ENCODE measurements around the gene APH1B.

The APH1B gene

DNA sequence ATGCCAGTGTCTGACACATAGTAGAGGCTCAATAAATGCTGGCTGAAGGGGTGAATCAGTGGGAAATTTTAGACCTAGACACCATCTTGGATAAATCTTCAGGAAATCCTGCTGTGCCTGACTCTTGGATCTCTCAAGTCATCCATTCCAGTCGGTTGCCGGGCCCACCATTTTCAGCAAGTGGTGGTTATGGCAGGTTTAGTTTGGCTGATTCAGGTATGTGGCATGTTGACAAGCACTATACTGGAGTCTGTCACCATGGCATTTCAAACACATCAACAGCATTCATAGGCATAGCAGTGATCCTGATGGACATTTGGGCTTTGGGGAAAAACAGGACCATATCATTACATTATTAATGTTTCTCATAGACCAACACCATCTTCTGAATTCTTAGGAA, 25.7 kb upstream of the APH1B start:
- Histone ChIP-seq H3K4me3 (ENCODE audit: low read length) (no peak overlapping the region), H3K9me3 (ENCODE audit: control insufficient read depth, insufficient read depth, low read length) (no peaks in the 10 kb centered on the region), H3K4me1 (ENCODE audit: control insufficient read depth, insufficient read depth, low read length) (no peaks in the 10 kb centered on the region), H3K36me3 (ENCODE audit: control insufficient read depth, insufficient read depth, low read length) (no peaks in the 10 kb centered on the region), H3K27ac (ENCODE audit: low read length) (no peak overlapping the region), H3K27me3 (ENCODE audit: control insufficient read depth, insufficient read depth, low read length) (no peaks in the 10 kb centered on the region)
- WGBS (ENCODE audit: insufficient coverage, insufficient read length): no CpG with 5 or more reads among the region's 2 CpGs
- DNase-seq (ENCODE audit: low read depth, low spot score): no peak

DNA sequence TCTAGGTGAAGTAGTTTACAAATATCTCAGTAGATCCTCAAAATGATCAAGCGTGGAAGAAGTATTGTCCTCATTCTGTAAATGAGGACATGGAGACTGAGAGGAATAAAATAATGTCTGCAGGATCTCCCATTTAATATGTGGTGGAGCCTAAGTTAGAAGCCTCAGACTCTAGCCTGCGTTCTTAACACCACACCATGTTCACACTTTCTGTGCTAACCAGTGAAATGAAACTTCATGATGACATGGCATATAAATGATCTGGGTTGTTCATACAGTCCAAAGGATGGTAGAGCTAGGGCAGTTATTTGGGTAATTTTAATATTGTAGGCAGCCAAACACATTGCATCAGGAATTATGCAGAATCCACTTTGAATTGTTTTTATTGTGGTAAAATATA, 25.1 kb upstream of the APH1B start:
- DNase-seq (ENCODE audit: low read depth, low spot score): no peak
- Histone ChIP-seq H3K4me3 (ENCODE audit: low read length) (no peak overlapping the region), H3K27ac (ENCODE audit: low read length) (no peak overlapping the region), H3K4me1 (ENCODE audit: control insufficient read depth, insufficient read depth, low read length) (peaks cover 1% of the 10 kb centered on the region; the same call in 1 of the 2 replicates), H3K36me3 (ENCODE audit: control insufficient read depth, insufficient read depth, low read length) (no peaks in the 10 kb centered on the region), H3K27me3 (ENCODE audit: control insufficient read depth, insufficient read depth, low read length) (no peaks in the 10 kb centered on the region), H3K9me3 (ENCODE audit: control insufficient read depth, insufficient read depth, low read length) (no peaks in the 10 kb centered on the region)
- no CpG with 5 or more reads among the region's 2 CpGs for WGBS (ENCODE audit: insufficient coverage, insufficient read length)

DNA sequence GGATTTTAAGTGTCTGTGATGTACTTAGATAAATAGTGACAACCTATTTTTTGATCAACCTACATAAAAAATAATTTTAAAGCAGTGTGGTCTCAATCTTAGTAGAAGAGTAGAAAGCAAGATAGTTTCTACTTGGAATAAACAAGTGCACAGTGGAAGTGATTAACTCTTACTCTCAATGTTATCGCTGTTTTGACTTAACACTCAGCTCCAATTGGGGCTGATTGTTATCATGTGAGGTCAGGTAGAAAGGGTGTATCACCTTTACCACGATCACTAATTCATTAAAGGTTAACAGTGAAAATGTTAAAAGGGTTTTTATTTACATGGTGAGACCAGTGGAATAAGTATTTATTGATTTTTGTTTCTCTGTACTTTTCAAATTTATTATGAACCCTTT, 22.4 kb upstream of the APH1B start:
- Histone ChIP-seq H3K27ac (ENCODE audit: low read length) (no peak overlapping the region), H3K27me3 (ENCODE audit: control insufficient read depth, insufficient read depth, low read length) (no peaks in the 10 kb centered on the region)
- WGBS (ENCODE audit: insufficient coverage, insufficient read length): no CpG with 5 or more reads among the region's 2 CpGs

GRCh38 chr15:63255489-63255990, 21.9 kb upstream of the APH1B start:
- Histone ChIP-seq H3K4me1 (ENCODE audit: control insufficient read depth, insufficient read depth, low read length) (peaks cover 2% of the 10 kb centered on the region; the same call in 1 of the 2 replicates), H3K27ac (ENCODE audit: low read length) (no peak overlapping the region), H3K4me3 (ENCODE audit: low read length) (no peak overlapping the region), H3K27me3 (ENCODE audit: control insufficient read depth, insufficient read depth, low read length) (no peaks in the 10 kb centered on the region), H3K9me3 (ENCODE audit: control insufficient read depth, insufficient read depth, low read length) (no peaks in the 10 kb centered on the region), H3K36me3 (ENCODE audit: control insufficient read depth, insufficient read depth, low read length) (no peaks in the 10 kb centered on the region)
- WGBS (ENCODE audit: insufficient coverage, insufficient read length): no CpG with 5 or more reads among the region's 1 CpG
- DNase-seq (ENCODE audit: low read depth, low spot score): no peak

More for the DNA sequence above, 22.4 kb upstream of the APH1B start:
- no peak for DNase-seq (ENCODE audit: low read depth, low spot score)
- peaks cover 2% of the 10 kb centered on the region; the same call in 1 of the 2 replicates for H3K4me1 ChIP-seq (ENCODE audit: control insufficient read depth, insufficient read depth, low read length)
- no peaks in the 10 kb centered on the region for H3K36me3 ChIP-seq (ENCODE audit: control insufficient read depth, insufficient read depth, low read length)
- no peak overlapping the region for H3K4me3 ChIP-seq (ENCODE audit: low read length)
- H3K9me3 ChIP-seq (ENCODE audit: control insufficient read depth, insufficient read depth, low read length): no peaks in the 10 kb centered on the region

- Histone ChIP-seq H3K36me3 (ENCODE audit: control insufficient read depth, insufficient read depth, low read length) (no peaks in the 10 kb centered on the region), H3K27ac (ENCODE audit: low read length) (no peak overlapping the region), H3K27me3 (ENCODE audit: control insufficient read depth, insufficient read depth, low read length) (no peaks in the 10 kb centered on the region), H3K9me3 (ENCODE audit: control insufficient read depth, insufficient read depth, low read length) (no peaks in the 10 kb centered on the region), H3K4me1 (ENCODE audit: control insufficient read depth, insufficient read depth, low read length) (peaks cover 2% of the 10 kb centered on the region; the same call in 1 of the 2 replicates), H3K4me3 (ENCODE audit: low read length) (no peak overlapping the region)
- WGBS (ENCODE audit: insufficient coverage, insufficient read length): no CpG with 5 or more reads among the region's 5 CpGs
- DNase-seq (ENCODE audit: low read depth, low spot score): no peak
Observed at GRCh38 chr15:63256433-63257274, 20.8 kb upstream of the APH1B start.

GRCh38 chr15:63258658-63259057, 18.7 kb upstream of the APH1B start:
- H3K27ac ChIP-seq (ENCODE audit: low read length): no peak overlapping the region
- H3K27me3 ChIP-seq (ENCODE audit: control insufficient read depth, insufficient read depth, low read length): no peaks in the 10 kb centered on the region
- H3K4me1 ChIP-seq (ENCODE audit: control insufficient read depth, insufficient read depth, low read length): peaks cover 2% of the 10 kb centered on the region; the same call in 1 of the 2 replicates
- DNase-seq (ENCODE audit: low read depth, low spot score): no peak
- WGBS (ENCODE audit: insufficient coverage, insufficient read length): no CpG with 5 or more reads among the region's 2 CpGs
- no peaks in the 10 kb centered on the region for H3K9me3 ChIP-seq (ENCODE audit: control insufficient read depth, insufficient read depth, low read length)
- H3K4me3 ChIP-seq (ENCODE audit: low read length): no peak overlapping the region
- no peaks in the 10 kb centered on the region for H3K36me3 ChIP-seq (ENCODE audit: control insufficient read depth, insufficient read depth, low read length)

DNA sequence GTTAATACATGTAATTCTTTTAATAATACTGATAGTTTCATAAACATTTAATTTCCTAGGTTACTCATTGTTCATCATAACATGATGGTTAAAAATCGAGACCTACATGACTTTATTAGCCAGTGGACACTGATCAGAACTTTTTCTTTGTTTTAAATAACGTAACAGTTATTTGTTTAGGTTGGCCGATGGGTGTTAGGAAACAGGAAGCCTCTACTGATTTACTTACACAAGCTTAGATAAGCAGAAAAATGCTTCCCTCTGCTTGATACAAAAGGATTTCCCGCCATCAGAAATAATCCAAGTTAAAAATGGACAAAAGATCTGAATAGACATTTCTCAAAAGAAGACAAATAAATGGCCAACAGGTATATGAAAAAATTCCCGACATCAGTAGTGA, 16.6 kb upstream of the APH1B start:
- no peak overlapping the region for H3K27ac ChIP-seq (ENCODE audit: low read length)
- no peaks in the 10 kb centered on the region for H3K9me3 ChIP-seq (ENCODE audit: control insufficient read depth, insufficient read depth, low read length)
- peaks cover 2% of the 10 kb centered on the region; the same call in 1 of the 2 replicates for H3K4me1 ChIP-seq (ENCODE audit: control insufficient read depth, insufficient read depth, low read length)
- DNase-seq (ENCODE audit: low read depth, low spot score): no peak
- no peaks in the 10 kb centered on the region for H3K36me3 ChIP-seq (ENCODE audit: control insufficient read depth, insufficient read depth, low read length)
- WGBS (ENCODE audit: insufficient coverage, insufficient read length): no CpG with 5 or more reads among the region's 5 CpGs
- H3K27me3 ChIP-seq (ENCODE audit: control insufficient read depth, insufficient read depth, low read length): no peaks in the 10 kb centered on the region
- no peak overlapping the region for H3K4me3 ChIP-seq (ENCODE audit: low read length)

GRCh38 chr15:63261311-63261710, 16.1 kb upstream of the APH1B start:
- Histone ChIP-seq H3K36me3 (ENCODE audit: control insufficient read depth, insufficient read depth, low read length) (no peaks in the 10 kb centered on the region), H3K9me3 (ENCODE audit: control insufficient read depth, insufficient read depth, low read length) (no peaks in the 10 kb centered on the region), H3K4me3 (ENCODE audit: low read length) (no peak overlapping the region), H3K27ac (ENCODE audit: low read length) (no peak overlapping the region), H3K4me1 (ENCODE audit: control insufficient read depth, insufficient read depth, low read length) (peaks cover 2% of the 10 kb centered on the region; the same call in 1 of the 2 replicates), H3K27me3 (ENCODE audit: control insufficient read depth, insufficient read depth, low read length) (no peaks in the 10 kb centered on the region)
- DNase-seq (ENCODE audit: low read depth, low spot score): no peak

- Histone ChIP-seq H3K4me1 (ENCODE audit: control insufficient read depth, insufficient read depth, low read length) (no peaks in the 10 kb centered on the region), H3K9me3 (ENCODE audit: control insufficient read depth, insufficient read depth, low read length) (no peaks in the 10 kb centered on the region), H3K27ac (ENCODE audit: low read length) (no peak overlapping the region), H3K36me3 (ENCODE audit: control insufficient read depth, insufficient read depth, low read length) (no peaks in the 10 kb centered on the region), H3K4me3 (ENCODE audit: low read length) (no peak overlapping the region), H3K27me3 (ENCODE audit: control insufficient read depth, insufficient read depth, low read length) (no peaks in the 10 kb centered on the region)
- DNase-seq (ENCODE audit: low read depth, low spot score): no peak
- WGBS (ENCODE audit: insufficient coverage, insufficient read length): no CpG with 5 or more reads among the region's 6 CpGs
Observed at GRCh38 chr15:63263519-63263918, 13.9 kb upstream of the APH1B start.

- Histone ChIP-seq H3K4me3 (ENCODE audit: low read length) (no peak overlapping the region), H3K9me3 (ENCODE audit: control insufficient read depth, insufficient read depth, low read length) (no peaks in the 10 kb centered on the region), H3K4me1 (ENCODE audit: control insufficient read depth, insufficient read depth, low read length) (no peaks in the 10 kb centered on the region), H3K36me3 (ENCODE audit: control insufficient read depth, insufficient read depth, low read length) (no peaks in the 10 kb centered on the region; the same call in 1 of the 2 replicates), H3K27ac (ENCODE audit: low read length) (no peak overlapping the region), H3K27me3 (ENCODE audit: control insufficient read depth, insufficient read depth, low read length) (no peaks in the 10 kb centered on the region)
- no CpG with 5 or more reads among the region's 1 CpG for WGBS (ENCODE audit: insufficient coverage, insufficient read length)
- DNase-seq (ENCODE audit: low read depth, low spot score): no peak
Observed at GRCh38 chr15:63264688-63265293, 12.6 kb upstream of the APH1B start.

Data from iPS DF 6.9 (cell line).